ENCODE measurements around the gene ENOSF1. TPM values are rescaled to one million over a fixed set of nuclear protein-coding genes. Genes with fewer than 3 reads are reported as not detected.

The ENOSF1 gene
- total and polyA plus RNA-seq, 2 donors (not counting 1 experiment from before 2014, with no cell fraction given): 8.0 to 34.8 TPM

GRCh38 chr18:711310-711656 is 1.1 kb downstream of the ENOSF1 start:
- peak overlapping the region; percentile 80 for H3K4me3 Mint-ChIP-seq
- H3K27ac Mint-ChIP-seq: peak overlapping the region; percentile 82
- H3K4me2 ChIP-seq (replicated peaks; ENCODE audit: low read depth, low read length, poor library complexity, severe bottlenecking): peak overlapping the region; percentile 82
- peaks cover 0 to 12% (median 2%) of the 10 kb centered on the region in 3 donors for H3K9me3 ChIP-seq (ENCODE audit: control extremely low read depth in 1 of 3, control insufficient read depth in 2 of 3, insufficient read depth in 1 of 3, low read length in 2 of 3)
- TF ChIP-seq CTCF (IDR thresholded peaks at IDR 0.05) (no peak), EZH2 (IDR thresholded peaks at IDR 0.05; ENCODE audit: borderline replicate concordance, insufficient read depth, low read depth, low read length, poor library complexity, severe bottlenecking) (no peak)
- POLR2A ChIA-PET: no interaction called here
- WGBS (ENCODE audit: insufficient coverage): 2% methylated on average over 6 of the region's 8 CpGs
- no peak for ATAC-seq (ENCODE audit: low read depth)
- intact Hi-C loops (cut with micrococcal nuclease): loop anchor here (5.0 kb wide), 1 partner anchor 444 kb away; the partner anchor contains the start of gene THOC1
- no peak overlapping the region for H3K27ac ChIP-seq (ENCODE audit: low read length in 2 of 2)
- peaks cover 8 to 15% of the 10 kb centered on the region in 2 donors for H3K4me1 ChIP-seq (ENCODE audit: control insufficient read depth in 2 of 2, insufficient read depth in 2 of 2, low read length in 2 of 2)
- no peaks in the 10 kb centered on the region for H3K9me3 Mint-ChIP-seq (ENCODE audit: insufficient read depth)
- H3K79me2 ChIP-seq (ENCODE audit: control insufficient read depth, insufficient read depth, low read length): no peaks in the 10 kb centered on the region
- H2AFZ ChIP-seq (ENCODE audit: insufficient read depth, low read depth, low read length, poor library complexity, severe bottlenecking): peak overlapping the region; percentile 66
- DNase-seq: no peak
- H3K36me3 ChIP-seq (replicated peaks in 1 of 2; ENCODE audit: control extremely low read depth in 1 of 2, control insufficient read depth in 1 of 2, extremely low read depth in 1 of 2, insufficient read depth in 2 of 2, low read length in 1 of 2): no peaks in the 10 kb centered on the region
- H3K4me1 Mint-ChIP-seq: peaks cover 12% of the 10 kb centered on the region
- H4K20me1 ChIP-seq (ENCODE audit: control insufficient read depth, insufficient read depth, low read length, poor library complexity, severe bottlenecking): no peaks in the 10 kb centered on the region
- peaks cover 4% of the 10 kb centered on the region for H3K27me3 Mint-ChIP-seq
- peak overlapping the region; percentile 71 for H3K9ac ChIP-seq (ENCODE audit: low read length)
- CTCF ChIA-PET: no interaction called here
- H3K27me3 ChIP-seq (replicated peaks in 1 of 4; ENCODE audit: control extremely low read depth in 1 of 4, control insufficient read depth in 3 of 4, insufficient read depth in 4 of 4, low read length in 3 of 4): peaks cover 0 to 15% (median 0%) of the 10 kb centered on the region in 4 experiments
- H3K4me3 ChIP-seq (ENCODE audit: control extremely low read depth in 1 of 5, extremely low read depth in 1 of 5, insufficient read depth in 1 of 5, low read depth in 2 of 5, low read length in 4 of 5): peak overlapping the region; percentile 45 to 78 (median 53)

DNA sequence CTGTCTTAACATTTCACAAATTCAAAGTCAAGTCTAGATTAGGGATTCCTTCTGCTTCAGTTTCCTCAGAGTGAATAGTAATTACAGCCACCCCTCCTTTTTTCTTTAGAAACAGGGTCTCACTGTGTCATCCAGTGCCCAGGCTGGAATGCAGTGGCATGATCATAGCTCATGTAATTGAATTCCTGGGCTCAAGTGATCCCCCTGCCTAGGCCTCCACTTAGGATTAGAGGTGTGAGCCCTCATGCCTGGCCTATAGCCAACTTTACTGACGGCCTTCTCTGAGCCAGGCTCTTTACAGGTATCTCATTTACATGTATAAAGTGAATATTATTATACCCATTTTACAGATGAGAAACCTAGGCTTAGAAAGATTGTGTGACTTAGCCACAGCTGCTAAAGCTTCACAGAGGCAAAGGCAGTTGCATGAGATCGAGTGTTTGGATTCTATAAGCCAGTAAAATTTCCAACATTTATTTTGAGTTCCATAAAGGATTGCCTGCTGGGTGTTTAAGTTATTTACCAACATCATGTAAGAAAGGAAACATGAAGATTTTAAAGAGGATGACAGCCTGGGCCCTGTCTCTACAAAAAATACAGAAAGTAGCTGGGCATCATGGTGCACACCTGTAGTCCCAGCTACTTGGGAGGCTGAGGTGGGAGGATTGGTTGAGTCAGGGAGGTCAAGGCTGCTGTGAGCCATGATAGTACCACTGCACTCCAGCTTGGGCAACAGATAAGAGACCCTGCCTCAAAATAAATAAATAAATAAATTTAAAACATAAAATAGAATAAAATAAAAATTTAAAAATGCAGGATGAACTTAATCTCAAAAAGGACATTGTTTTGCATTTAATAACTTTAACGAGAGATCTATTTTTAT is 1.8 kb downstream of the ENOSF1 start:
- H3K4me3 ChIP-seq (ENCODE audit: control extremely low read depth in 1 of 5, extremely low read depth in 1 of 5, insufficient read depth in 1 of 5, low read depth in 2 of 5, low read length in 4 of 5): peak overlapping the region in 1 of 5 experiments; percentile 78
- no peak for DNase-seq
- Mint-ChIP-seq H3K4me3 (peak overlapping the region; percentile 80), H3K4me1 (peaks cover 12% of the 10 kb centered on the region), H3K27me3 (peaks cover 4% of the 10 kb centered on the region), H3K27ac (no peak overlapping the region), H3K9me3 (ENCODE audit: insufficient read depth) (no peaks in the 10 kb centered on the region)
- no CpG with 5 or more reads among the region's 3 CpGs for whole genome bisulfite sequencing (ENCODE audit: insufficient coverage)
- H3K27ac ChIP-seq (ENCODE audit: low read length in 2 of 2): no peak overlapping the region
- no peak overlapping the region for H2AFZ ChIP-seq (ENCODE audit: insufficient read depth, low read depth, low read length, poor library complexity, severe bottlenecking)
- no peak for ATAC-seq (ENCODE audit: low read depth)
- no peaks in the 10 kb centered on the region for H3K79me2 ChIP-seq (ENCODE audit: control insufficient read depth, insufficient read depth, low read length)
- no peaks in the 10 kb centered on the region for H3K36me3 ChIP-seq (replicated peaks in 1 of 2; ENCODE audit: control extremely low read depth in 1 of 2, control insufficient read depth in 1 of 2, extremely low read depth in 1 of 2, insufficient read depth in 2 of 2, low read length in 1 of 2)
- peaks cover 8 to 15% of the 10 kb centered on the region in 2 donors for H3K4me1 ChIP-seq (ENCODE audit: control insufficient read depth in 2 of 2, insufficient read depth in 2 of 2, low read length in 2 of 2)
- no peaks in the 10 kb centered on the region for H4K20me1 ChIP-seq (ENCODE audit: control insufficient read depth, insufficient read depth, low read length, poor library complexity, severe bottlenecking)
- intact Hi-C loops (cut with micrococcal nuclease): loop anchor here (5.0 kb wide), 1 partner anchor 443 kb away; the partner anchor contains the start of gene THOC1
- H3K4me2 ChIP-seq (replicated peaks; ENCODE audit: low read depth, low read length, poor library complexity, severe bottlenecking): peak overlapping the region; percentile 82
- H3K9me3 ChIP-seq (ENCODE audit: control extremely low read depth in 1 of 3, control insufficient read depth in 2 of 3, insufficient read depth in 1 of 3, low read length in 2 of 3): peaks cover 0 to 12% (median 2%) of the 10 kb centered on the region in 3 donors
- H3K9ac ChIP-seq (ENCODE audit: low read length): no peak overlapping the region
- ChIA-PET CTCF (no interaction called here), POLR2A (no interaction called here)
- H3K27me3 ChIP-seq (replicated peaks in 1 of 4; ENCODE audit: control extremely low read depth in 1 of 4, control insufficient read depth in 3 of 4, insufficient read depth in 4 of 4, low read length in 3 of 4): peaks cover 0 to 15% (median 0%) of the 10 kb centered on the region in 4 experiments
- no peak for TF ChIP-seq EZH2 (IDR thresholded peaks at IDR 0.05; ENCODE audit: borderline replicate concordance, insufficient read depth, low read depth, low read length, poor library complexity, severe bottlenecking)
- TF ChIP-seq CTCF (IDR thresholded peaks at IDR 0.05): no peak
